Epithelial cell of prostate (primary cell): ENCODE results near the gene FOS.
"Not testable (repeated sequence)": the region's sequence is repeated elsewhere in the genome, so short reads cannot be mapped to it uniquely, and the experiment has no call there.

ENCODE experiments used
- DNase-seq: peaks from one replicate; pipeline ENCODE4 v3.0.0-alpha.2; 2011; ENCODE audit warnings: low read depth, low spot score
- H3K27ac ChIP-seq: fragments of 450-650 bp; 2 replicates; pipeline ENCODE4 v1.5.1; 2017; ENCODE audit warnings: mild to moderate bottlenecking

Gene FOS

DNA sequence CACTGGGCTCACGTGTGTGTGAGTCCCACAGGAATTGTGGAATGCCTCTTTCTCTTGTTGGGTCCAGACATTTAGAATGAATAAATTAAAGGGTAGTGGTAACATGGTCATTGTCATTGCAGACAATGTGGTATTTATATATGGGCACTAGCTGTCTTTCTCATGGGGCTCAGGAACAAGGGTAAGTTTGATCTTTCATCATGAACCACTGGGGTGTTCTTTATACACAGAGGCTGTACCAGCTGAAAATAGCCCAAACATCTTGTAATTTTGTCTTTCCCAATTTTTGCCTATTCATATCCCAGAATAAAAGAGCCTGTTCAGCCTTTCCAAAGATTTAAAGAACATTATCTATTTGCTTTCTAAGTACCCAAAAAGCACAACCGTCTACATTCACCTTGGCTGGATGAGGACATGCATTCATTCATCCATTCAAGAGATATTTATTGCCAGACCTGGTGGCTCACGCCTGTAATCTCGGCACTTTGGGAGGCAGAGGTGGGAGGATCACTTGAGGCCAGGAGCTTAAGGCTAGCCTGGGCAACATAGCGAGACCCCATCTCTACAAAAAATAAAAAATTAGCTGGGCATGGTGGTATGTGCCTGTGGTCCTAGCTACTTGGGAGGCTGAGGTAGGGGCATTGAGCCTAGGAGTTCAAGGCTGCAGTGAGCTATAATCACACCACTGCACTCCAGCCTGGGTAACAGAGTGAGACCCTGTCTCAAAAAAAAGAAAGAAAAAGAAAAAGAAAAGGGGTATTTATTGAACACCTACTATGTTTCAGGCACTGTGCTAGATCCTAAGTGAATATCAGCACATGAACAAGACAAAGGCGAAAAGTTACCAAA lies 4.4 kb upstream of the FOS start:
- no peak for DNase-seq
- no peak overlapping the region for H3K27ac ChIP-seq

- no peak for DNase-seq
Observed at GRCh38 chr14:75274899-75275569, 3.6 kb upstream of the FOS start.

GRCh38 chr14:75275598-75275997 lies 3.0 kb upstream of the FOS start:
- DNase-seq = no peak
- H3K27ac ChIP-seq = no peak overlapping the region

More at GRCh38 chr14:75274899-75275569, 3.6 kb upstream of the FOS start:
- H3K27ac ChIP-seq = peak overlapping the region; percentile 16

DNA sequence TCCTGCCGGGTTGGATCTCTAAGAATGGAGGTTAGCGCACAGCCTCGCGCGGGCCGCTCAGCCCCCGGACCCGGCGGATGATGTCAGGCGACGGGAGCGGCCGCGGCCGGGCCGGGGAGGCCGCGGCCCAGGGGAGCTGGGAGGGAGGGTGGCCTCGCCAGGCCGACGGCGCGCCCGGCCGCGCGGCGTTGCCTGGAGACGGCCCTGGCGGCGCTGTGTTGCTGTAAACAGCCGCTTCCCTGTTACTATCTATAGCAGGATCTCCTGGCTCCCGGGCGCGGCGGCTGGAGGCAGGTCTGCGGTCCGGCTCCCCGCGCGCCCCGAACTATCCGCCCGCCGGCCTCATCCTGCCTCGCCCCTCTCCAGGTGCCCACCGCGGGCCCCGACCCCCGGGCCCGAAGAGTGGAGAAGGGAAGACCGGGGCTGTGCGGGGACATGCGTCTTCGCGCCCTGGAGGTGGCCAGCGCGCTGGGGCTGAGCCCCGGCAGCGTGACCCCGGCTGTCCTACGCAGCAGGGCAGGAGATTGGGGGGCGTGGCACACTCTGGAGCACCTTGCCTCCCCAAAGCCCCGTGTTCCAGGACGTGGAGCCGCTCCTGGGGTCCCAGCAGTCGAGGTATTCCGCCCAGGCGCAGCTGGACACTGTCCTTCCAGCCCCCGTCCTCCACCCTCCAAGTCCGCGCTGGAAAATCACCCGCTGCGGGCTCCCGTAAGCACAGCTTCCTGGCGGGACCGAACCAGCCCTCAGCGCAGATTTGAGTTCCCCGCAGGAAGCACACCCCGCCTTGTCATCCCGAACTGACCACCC lies 1.4 kb upstream of the FOS start:
- no peak for DNase-seq
- H3K27ac ChIP-seq = peak overlapping the region; percentile 66

DNA sequence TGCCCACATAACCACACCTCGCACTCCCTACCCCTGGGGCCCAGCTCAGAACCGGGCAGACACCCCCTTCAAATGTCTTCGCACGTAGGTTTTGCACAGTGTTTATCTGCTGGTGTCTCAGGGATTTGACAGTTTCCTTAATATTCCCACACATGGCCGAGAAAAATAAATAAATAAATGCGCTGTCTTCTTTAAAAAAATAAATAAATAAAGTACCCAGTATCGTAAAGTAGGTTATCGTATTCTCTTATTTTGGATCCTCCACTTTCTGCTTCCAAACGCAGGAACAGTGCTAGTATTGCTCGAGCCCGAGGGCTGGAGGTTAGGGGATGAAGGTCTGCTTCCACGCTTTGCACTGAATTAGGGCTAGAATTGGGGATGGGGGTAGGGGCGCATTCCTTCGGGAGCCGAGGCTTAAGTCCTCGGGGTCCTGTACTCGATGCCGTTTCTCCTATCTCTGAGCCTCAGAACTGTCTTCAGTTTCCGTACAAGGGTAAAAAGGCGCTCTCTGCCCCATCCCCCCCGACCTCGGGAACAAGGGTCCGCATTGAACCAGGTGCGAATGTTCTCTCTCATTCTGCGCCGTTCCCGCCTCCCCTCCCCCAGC lies 710 bp upstream of the FOS start:
- H3K27ac ChIP-seq = peak overlapping the region; percentile 66
- DNase-seq = no peak

DNA sequence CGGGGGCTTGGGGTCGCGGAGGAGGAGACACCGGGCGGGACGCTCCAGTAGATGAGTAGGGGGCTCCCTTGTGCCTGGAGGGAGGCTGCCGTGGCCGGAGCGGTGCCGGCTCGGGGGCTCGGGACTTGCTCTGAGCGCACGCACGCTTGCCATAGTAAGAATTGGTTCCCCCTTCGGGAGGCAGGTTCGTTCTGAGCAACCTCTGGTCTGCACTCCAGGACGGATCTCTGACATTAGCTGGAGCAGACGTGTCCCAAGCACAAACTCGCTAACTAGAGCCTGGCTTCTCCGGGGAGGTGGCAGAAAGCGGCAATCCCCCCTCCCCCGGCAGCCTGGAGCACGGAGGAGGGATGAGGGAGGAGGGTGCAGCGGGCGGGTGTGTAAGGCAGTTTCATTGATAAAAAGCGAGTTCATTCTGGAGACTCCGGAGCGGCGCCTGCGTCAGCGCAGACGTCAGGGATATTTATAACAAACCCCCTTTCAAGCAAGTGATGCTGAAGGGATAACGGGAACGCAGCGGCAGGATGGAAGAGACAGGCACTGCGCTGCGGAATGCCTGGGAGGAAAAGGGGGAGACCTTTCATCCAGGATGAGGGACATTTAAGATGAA lies 630 bp downstream of the FOS start:
- DNase-seq = no peak
- peak overlapping the region; percentile 66 for H3K27ac ChIP-seq

DNA sequence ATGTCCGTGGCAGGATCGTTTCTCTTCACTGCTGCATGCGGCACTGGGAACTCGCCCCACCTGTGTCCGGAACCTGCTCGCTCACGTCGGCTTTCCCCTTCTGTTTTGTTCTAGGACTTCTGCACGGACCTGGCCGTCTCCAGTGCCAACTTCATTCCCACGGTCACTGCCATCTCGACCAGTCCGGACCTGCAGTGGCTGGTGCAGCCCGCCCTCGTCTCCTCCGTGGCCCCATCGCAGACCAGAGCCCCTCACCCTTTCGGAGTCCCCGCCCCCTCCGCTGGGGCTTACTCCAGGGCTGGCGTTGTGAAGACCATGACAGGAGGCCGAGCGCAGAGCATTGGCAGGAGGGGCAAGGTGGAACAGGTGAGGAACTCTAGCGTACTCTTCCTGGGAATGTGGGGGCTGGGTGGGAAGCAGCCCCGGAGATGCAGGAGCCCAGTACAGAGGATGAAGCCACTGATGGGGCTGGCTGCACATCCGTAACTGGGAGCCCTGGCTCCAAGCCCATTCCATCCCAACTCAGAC lies 1.2 kb downstream of the FOS start:
- H3K27ac ChIP-seq = peak overlapping the region; percentile 66
- no peak for DNase-seq

DNA sequence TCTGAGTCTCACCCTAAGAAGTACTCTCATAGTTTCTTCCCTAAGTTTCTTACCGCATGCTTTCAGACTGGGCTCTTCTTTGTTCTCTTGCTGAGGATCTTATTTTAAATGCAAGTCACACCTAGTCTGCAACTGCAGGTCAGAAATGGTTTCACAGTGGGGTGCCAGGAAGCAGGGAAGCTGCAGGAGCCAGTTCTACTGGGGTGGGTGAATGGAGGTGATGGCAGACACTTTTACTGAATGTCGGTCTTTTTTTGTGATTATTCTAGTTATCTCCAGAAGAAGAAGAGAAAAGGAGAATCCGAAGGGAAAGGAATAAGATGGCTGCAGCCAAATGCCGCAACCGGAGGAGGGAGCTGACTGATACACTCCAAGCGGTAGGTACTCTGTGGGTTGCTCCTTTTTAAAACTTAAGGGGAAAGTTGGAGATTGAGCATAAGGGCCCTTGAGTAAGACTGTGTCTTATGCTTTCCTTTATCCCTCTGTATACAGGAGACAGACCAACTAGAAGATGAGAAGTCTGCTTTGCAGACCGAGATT lies 1.7 kb downstream of the FOS start:
- H3K27ac ChIP-seq = peak overlapping the region; percentile 66
- no peak for DNase-seq

DNA sequence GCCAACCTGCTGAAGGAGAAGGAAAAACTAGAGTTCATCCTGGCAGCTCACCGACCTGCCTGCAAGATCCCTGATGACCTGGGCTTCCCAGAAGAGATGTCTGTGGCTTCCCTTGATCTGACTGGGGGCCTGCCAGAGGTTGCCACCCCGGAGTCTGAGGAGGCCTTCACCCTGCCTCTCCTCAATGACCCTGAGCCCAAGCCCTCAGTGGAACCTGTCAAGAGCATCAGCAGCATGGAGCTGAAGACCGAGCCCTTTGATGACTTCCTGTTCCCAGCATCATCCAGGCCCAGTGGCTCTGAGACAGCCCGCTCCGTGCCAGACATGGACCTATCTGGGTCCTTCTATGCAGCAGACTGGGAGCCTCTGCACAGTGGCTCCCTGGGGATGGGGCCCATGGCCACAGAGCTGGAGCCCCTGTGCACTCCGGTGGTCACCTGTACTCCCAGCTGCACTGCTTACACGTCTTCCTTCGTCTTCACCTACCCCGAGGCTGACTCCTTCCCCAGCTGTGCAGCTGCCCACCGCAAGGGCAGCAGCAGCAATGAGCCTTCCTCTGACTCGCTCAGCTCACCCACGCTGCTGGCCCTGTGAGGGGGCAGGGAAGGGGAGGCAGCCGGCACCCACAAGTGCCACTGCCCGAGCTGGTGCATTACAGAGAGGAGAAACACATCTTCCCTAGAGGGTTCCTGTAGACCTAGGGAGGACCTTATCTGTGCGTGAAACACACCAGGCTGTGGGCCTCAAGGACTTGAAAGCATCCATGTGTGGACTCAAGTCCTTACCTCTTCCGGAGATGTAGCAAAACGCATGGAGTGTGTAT lies 2.4 kb downstream of the FOS start:
- H3K27ac ChIP-seq = peak overlapping the region; percentile 66

GRCh38 chr14:75281654-75282019 lies 3.0 kb downstream of the FOS start:
- peak overlapping the region; percentile 66 for H3K27ac ChIP-seq
- no peak for DNase-seq

More for the DNA sequence above, 2.4 kb downstream of the FOS start:
- DNase-seq = no peak

DNA sequence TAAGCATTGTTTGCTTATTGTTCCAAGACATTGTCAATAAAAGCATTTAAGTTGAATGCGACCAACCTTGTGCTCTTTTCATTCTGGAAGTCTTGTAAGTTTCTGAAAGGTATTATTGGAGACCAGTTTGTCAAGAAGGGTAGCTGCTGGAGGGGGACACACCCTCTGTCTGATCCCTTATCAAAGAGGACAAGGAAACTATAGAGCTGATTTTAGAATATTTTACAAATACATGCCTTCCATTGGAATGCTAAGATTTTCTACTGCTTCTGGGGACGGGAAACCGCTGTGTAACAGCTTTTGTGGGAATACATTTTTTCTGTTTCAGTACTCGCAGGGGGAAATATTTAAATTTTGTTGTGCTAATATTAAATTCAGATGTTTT lies 3.5 kb downstream of the FOS start:
- no peak for DNase-seq
- H3K27ac ChIP-seq = peak overlapping the region; percentile 66

DNA sequence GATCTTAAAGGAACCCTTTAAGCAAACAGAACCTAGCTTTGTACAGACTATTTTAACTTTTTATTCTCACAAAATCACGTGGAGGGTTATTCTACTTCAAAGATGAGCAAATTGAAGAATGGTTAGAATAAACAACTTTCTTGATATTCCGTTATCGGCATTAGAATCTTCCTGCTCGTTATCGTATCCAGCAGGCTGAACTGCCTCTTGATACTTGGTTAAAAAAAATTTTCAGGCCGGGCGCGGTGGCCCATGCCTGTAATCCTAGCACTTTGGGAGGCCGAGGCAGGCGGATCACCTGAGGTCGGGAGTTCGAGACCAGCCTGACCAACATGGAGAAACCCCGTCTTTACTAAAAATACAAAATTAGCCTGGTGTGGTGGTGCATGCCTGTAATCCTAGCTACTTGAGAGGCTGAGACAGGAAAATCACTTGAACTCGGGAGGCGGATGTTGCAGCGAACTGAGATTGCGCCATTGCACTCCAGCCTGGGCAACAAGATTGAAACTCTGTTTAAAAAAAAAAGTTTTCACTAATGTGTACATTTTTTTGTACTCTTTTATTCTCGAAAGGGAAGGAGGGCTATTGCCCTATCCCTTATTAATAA lies 4.0 kb downstream of the FOS start:
- DNase-seq = not testable (repeated sequence)
- H3K27ac ChIP-seq = peak overlapping the region; percentile 20

GRCh38 chr14:75283162-75283832 lies 4.7 kb downstream of the FOS start:
- no peak for DNase-seq
- peak overlapping the region; percentile 20 for H3K27ac ChIP-seq

- DNase-seq = no peak
Observed at GRCh38 chr14:75283833-75284563, 5.4 kb downstream of the FOS start.

GRCh38 chr14:75285331-75285730 lies 6.7 kb downstream of the FOS start:
- DNase-seq = no peak
- no peak overlapping the region for H3K27ac ChIP-seq

More at GRCh38 chr14:75283833-75284563, 5.4 kb downstream of the FOS start:
- H3K27ac ChIP-seq = peak overlapping the region; percentile 20

DNA sequence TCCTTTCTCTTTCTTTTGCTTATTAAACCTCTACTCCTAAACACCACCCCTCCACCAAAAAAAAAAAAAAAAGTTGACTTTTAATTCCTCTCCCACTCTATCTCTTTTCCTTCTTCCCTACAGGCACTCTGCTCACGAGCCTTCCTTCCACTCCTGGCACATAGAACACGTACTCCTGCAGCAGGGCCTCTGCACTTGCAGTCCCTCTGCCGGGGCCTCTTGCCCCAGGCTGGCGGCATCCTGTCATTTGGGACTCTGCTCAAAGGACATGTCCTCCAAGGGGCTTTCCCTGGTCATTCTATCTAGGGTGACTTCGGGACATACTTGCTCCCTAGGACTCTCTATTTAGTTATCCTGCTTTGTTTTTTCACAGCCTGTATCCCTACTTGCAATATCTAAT lies 7.7 kb downstream of the FOS start:
- H3K27ac ChIP-seq = no peak overlapping the region
- DNase-seq = no peak

- no peak overlapping the region for H3K27ac ChIP-seq
- DNase-seq = no peak
Observed at GRCh38 chr14:75289840-75290388, 11.3 kb downstream of the FOS start.
